Activated CD4-positive, alpha-beta T cell treated with anti-CD3 and anti-CD28 coated beads for 36 hours (primary cell): ENCODE measurements around the gene PLSCR2. TPM values are rescaled to one million over a fixed set of nuclear protein-coding genes. Genes with fewer than 3 reads are reported as not detected.
"Not testable (repeated sequence)": the region's sequence is repeated elsewhere in the genome, so short reads cannot be mapped to it uniquely, and the experiment has no call there.

Experiments used
- ATAC-seq: fragments of 200-7000 bp; cut with Tn5 transposase; one replicate; pipeline ENCODE4 v1.10.0; 2021; ENCODE audit warnings: mild to moderate bottlenecking, moderate library complexity
- CTCF ChIA-PET: fragments of 350-600 bp; sonication (Branson Sonifier 250); formaldehyde crosslinking; loops from one replicate; lab custom pipeline; 2021; ENCODE audit warnings: antibody characterized with exemption; lab: Charles Lee
- POLR2A ChIA-PET: fragments of 350-600 bp; sonication (Branson Sonifier 250); formaldehyde crosslinking; loops from one replicate; lab custom pipeline; 2021; ENCODE audit warnings: antibody characterized with exemption, inconsistent platforms; lab: Charles Lee
- DNase-seq: peaks from one replicate; pipeline ENCODE4 v3.0.0-alpha.2; 2020
- H3K27ac Mint-ChIP-seq: one replicate; pipeline ENCODE4 v1.8.0; 2021; ENCODE audit warnings: mixed read lengths
- H3K27me3 Mint-ChIP-seq: one replicate; pipeline ENCODE4 v1.8.0; 2021; ENCODE audit warnings: mixed read lengths
- H3K36me3 Mint-ChIP-seq: one replicate; pipeline ENCODE4 v1.8.0; 2021; ENCODE audit warnings: low read depth, mixed read lengths
- H3K4me1 Mint-ChIP-seq: one replicate; pipeline ENCODE4 v1.8.0; 2021; ENCODE audit warnings: mixed read lengths
- H3K4me3 Mint-ChIP-seq: one replicate; pipeline ENCODE4 v1.8.0; 2021; ENCODE audit warnings: mild to moderate bottlenecking, moderate library complexity, mixed read lengths
- H3K9me3 Mint-ChIP-seq: one replicate; pipeline ENCODE4 v1.8.0; 2021; ENCODE audit warnings: low read depth, mixed read lengths
- intact Hi-C, 2 experiments: fragments of 100-400 bp; cut with DNase I in 1 of 2; cut with micrococcal nuclease in 1 of 2; formaldehyde crosslinking; loops; one replicate each; pipeline versions ENCODE4 v1.14.2 to v1.15.1; 2022 to 2024; cut with DNase I, micrococcal nuclease
- total RNA-seq, 2 experiments: library from RNA; stranded (reverse); gene quantifications; one replicate each; pipeline ENCODE4 v1.2.3, GENCODE V29; 2021

PLSCR2 gene
- total RNA-seq, 2 experiments from 2014 or later = 0.25 TPM; not detected in 1

GRCh38 chr3:146464005-146464595 is 5.3 kb downstream of the PLSCR2 start:
- H3K27me3 Mint-ChIP-seq = no peaks in the 10 kb centered on the region
- intact Hi-C loops = loop anchor here in 1 of 2 experiments (1.0 kb wide), 1 partner anchor 79 kb away; no protein-coding TSS in a partner anchor
- ChIA-PET POLR2A (no interaction called here), CTCF (no interaction called here)
- peaks cover 13% of the 10 kb centered on the region for H3K4me1 Mint-ChIP-seq
- H3K36me3 Mint-ChIP-seq = no peaks in the 10 kb centered on the region
- H3K27ac Mint-ChIP-seq = peak overlapping the region; percentile 14
- peaks cover 4% of the 10 kb centered on the region for H3K9me3 Mint-ChIP-seq
- no peak for DNase-seq
- peak; percentile 82 for ATAC-seq
- no peak overlapping the region for H3K4me3 Mint-ChIP-seq

- H3K4me1 Mint-ChIP-seq = no peaks in the 10 kb centered on the region
- H3K36me3 Mint-ChIP-seq = no peaks in the 10 kb centered on the region
- no peak overlapping the region for H3K4me3 Mint-ChIP-seq
- H3K27me3 Mint-ChIP-seq = no peaks in the 10 kb centered on the region
- no peak for DNase-seq
- no peak for ATAC-seq
- intact Hi-C loops = no loop called here
- POLR2A ChIA-PET = no interaction called here
- CTCF ChIA-PET = no interaction called here
- H3K27ac Mint-ChIP-seq = no peak overlapping the region
- no peaks in the 10 kb centered on the region for H3K9me3 Mint-ChIP-seq
Observed at GRCh38 chr3:146454796-146455195, 14.6 kb downstream of the PLSCR2 start.

GRCh38 chr3:146449613-146450012 is 19.7 kb downstream of the PLSCR2 start:
- no peak overlapping the region for H3K4me3 Mint-ChIP-seq
- ChIA-PET CTCF (no interaction called here), POLR2A (no interaction called here)
- no peaks in the 10 kb centered on the region for H3K36me3 Mint-ChIP-seq
- no peak for DNase-seq
- peaks cover 3% of the 10 kb centered on the region for H3K27me3 Mint-ChIP-seq
- H3K4me1 Mint-ChIP-seq = no peaks in the 10 kb centered on the region
- ATAC-seq = no peak
- peaks cover 15% of the 10 kb centered on the region for H3K9me3 Mint-ChIP-seq
- intact Hi-C loops = no loop called here
- H3K27ac Mint-ChIP-seq = no peak overlapping the region

GRCh38 chr3:146449076-146449475 is 20.3 kb downstream of the PLSCR2 start:
- Mint-ChIP-seq H3K9me3 (peaks cover 18% of the 10 kb centered on the region), H3K27me3 (peaks cover 3% of the 10 kb centered on the region), H3K36me3 (no peaks in the 10 kb centered on the region), H3K4me3 (no peak overlapping the region), H3K27ac (no peak overlapping the region), H3K4me1 (no peaks in the 10 kb centered on the region)
- ATAC-seq (no peak), DNase-seq (no peak)
- ChIA-PET CTCF (no interaction called here), POLR2A (no interaction called here)
- intact Hi-C loops = no loop called here

- Mint-ChIP-seq H3K27ac (no peak overlapping the region), H3K9me3 (peaks cover 18% of the 10 kb centered on the region), H3K4me3 (no peak overlapping the region), H3K4me1 (no peaks in the 10 kb centered on the region), H3K27me3 (peaks cover 3% of the 10 kb centered on the region), H3K36me3 (no peaks in the 10 kb centered on the region)
- ChIA-PET POLR2A (no interaction called here), CTCF (interaction anchor here (0.7 kb wide), 1 partner anchor 29 kb away, joined by 3 read pairs; no protein-coding TSS in a partner anchor)
- intact Hi-C loops = no loop called here
- no peak for ATAC-seq
- no peak for DNase-seq
Observed at GRCh38 chr3:146446026-146446425, 23.3 kb downstream of the PLSCR2 start.

- DNase-seq, ATAC-seq, H3K4me1 Mint-ChIP-seq, H3K27ac Mint-ChIP-seq, POLR2A ChIA-PET, intact Hi-C loops, H3K36me3 Mint-ChIP-seq, H3K4me3 Mint-ChIP-seq, H3K27me3 Mint-ChIP-seq, H3K9me3 Mint-ChIP-seq: not testable (repeated sequence)
- CTCF ChIA-PET = interaction anchor here (0.6 to 1.7 kb wide), 2 partner anchors 92 to 201 kb away, joined by 3 read pairs; no protein-coding TSS in a partner anchor
Observed at GRCh38 chr3:146440310-146440709, 29.1 kb downstream of the PLSCR2 start.

GRCh38 chr3:146432066-146432465 is 37.3 kb downstream of the PLSCR2 start:
- H3K4me3 Mint-ChIP-seq = no peak overlapping the region
- ChIA-PET CTCF (no interaction called here), POLR2A (no interaction called here)

GRCh38 chr3:146431240-146431639 is 38.1 kb downstream of the PLSCR2 start:
- no peak for DNase-seq
- no peak overlapping the region for H3K4me3 Mint-ChIP-seq
- H3K27ac Mint-ChIP-seq = no peak overlapping the region
- intact Hi-C loops = no loop called here
- ChIA-PET POLR2A (no interaction called here), CTCF (no interaction called here)
- H3K36me3 Mint-ChIP-seq = no peaks in the 10 kb centered on the region
- no peak for ATAC-seq
- peaks cover 5% of the 10 kb centered on the region for H3K9me3 Mint-ChIP-seq
- no peaks in the 10 kb centered on the region for H3K4me1 Mint-ChIP-seq
- peaks cover 2% of the 10 kb centered on the region for H3K27me3 Mint-ChIP-seq

More at GRCh38 chr3:146432066-146432465, 37.3 kb downstream of the PLSCR2 start:
- no peaks in the 10 kb centered on the region for H3K36me3 Mint-ChIP-seq
- no peaks in the 10 kb centered on the region for H3K27me3 Mint-ChIP-seq
- ATAC-seq (no peak), DNase-seq (no peak)
- H3K4me1 Mint-ChIP-seq = no peaks in the 10 kb centered on the region
- no peak overlapping the region for H3K27ac Mint-ChIP-seq
- H3K9me3 Mint-ChIP-seq = peaks cover 5% of the 10 kb centered on the region
- intact Hi-C loops = no loop called here

- intact Hi-C loops = no loop called here
- Mint-ChIP-seq H3K4me3 (no peak overlapping the region), H3K9me3 (peaks cover 5% of the 10 kb centered on the region), H3K27me3 (peaks cover 8% of the 10 kb centered on the region), H3K4me1 (no peaks in the 10 kb centered on the region), H3K36me3 (no peaks in the 10 kb centered on the region), H3K27ac (no peak overlapping the region)
- POLR2A ChIA-PET = no interaction called here
- CTCF ChIA-PET = no interaction called here
- DNase-seq = no peak
- no peak for ATAC-seq
Observed at GRCh38 chr3:146425341-146425740, 44.0 kb downstream of the PLSCR2 start.

- ChIA-PET CTCF (interaction anchor here (0.7 kb wide), 1 partner anchor 92 kb away, joined by 3 read pairs; no protein-coding TSS in a partner anchor), POLR2A (no interaction called here)
- DNase-seq (no peak), ATAC-seq (no peak)
- Mint-ChIP-seq H3K9me3 (no peaks in the 10 kb centered on the region), H3K27me3 (peaks cover 8% of the 10 kb centered on the region), H3K36me3 (no peaks in the 10 kb centered on the region), H3K27ac (no peak overlapping the region), H3K4me3 (no peak overlapping the region), H3K4me1 (no peaks in the 10 kb centered on the region)
- intact Hi-C loops = no loop called here
Observed at GRCh38 chr3:146421819-146422759, 47.3 kb downstream of the PLSCR2 start.

GRCh38 chr3:146416366-146416765 is 53.0 kb downstream of the PLSCR2 start:
- no peak for DNase-seq
- Mint-ChIP-seq H3K27ac (no peak overlapping the region), H3K4me1 (no peaks in the 10 kb centered on the region), H3K9me3 (peaks cover 9% of the 10 kb centered on the region), H3K4me3 (no peak overlapping the region), H3K27me3 (no peaks in the 10 kb centered on the region), H3K36me3 (no peaks in the 10 kb centered on the region)
- ATAC-seq = no peak
- ChIA-PET CTCF (no interaction called here), POLR2A (no interaction called here)
- intact Hi-C loops = no loop called here
